HEK293T (cell line): ENCODE data around the gene XPO5.

Experiments
- BHLHE40 ChIP-seq: fragments of 450-650 bp; IDR thresholded peaks from 2 replicates; pipeline ENCODE4 v1.6.1; 2016; ENCODE audit warnings: mild to moderate bottlenecking, moderate library complexity, borderline replicate concordance
- CTBP1 ChIP-seq: fragments of 450-650 bp; IDR thresholded peaks from 2 replicates; pipeline ENCODE4 v1.6.1; 2016; ENCODE audit warnings: borderline replicate concordance
- ELF4 ChIP-seq: fragments of 450-650 bp; IDR thresholded peaks from 2 replicates; pipeline ENCODE4 v1.6.1; 2017; ENCODE audit warnings: antibody characterized with exemption
- FOXM1 ChIP-seq: fragments of 450-650 bp; IDR thresholded peaks from 2 replicates; pipeline ENCODE4 v1.6.1; 2017; ENCODE audit warnings: mild to moderate bottlenecking, borderline replicate concordance
- L3MBTL2 ChIP-seq: fragments of 450-650 bp; conservative IDR thresholded peaks from 2 replicates; pipeline ENCODE4 v1.6.1; 2016; ENCODE audit warnings: mild to moderate bottlenecking
- NFRKB ChIP-seq: fragments of 450-650 bp; IDR thresholded peaks from 2 replicates; pipeline ENCODE4 v1.6.1; 2016; ENCODE audit warnings: mild to moderate bottlenecking, moderate library complexity
- SUZ12 ChIP-seq: fragments of 450-650 bp; IDR thresholded peaks from 2 replicates; pipeline ENCODE4 v1.6.1; 2016; ENCODE audit warnings: mild to moderate bottlenecking
- ZNF384 ChIP-seq: fragments of 450-650 bp; IDR thresholded peaks from 2 replicates; pipeline ENCODE4 v1.6.1; 2016

- TF ChIP-seq CTBP1 = no peak
- no peak for TF ChIP-seq L3MBTL2
- TF ChIP-seq FOXM1 = no peak
- TF ChIP-seq BHLHE40 = no peak
- no peak for TF ChIP-seq ELF4
- no peak for TF ChIP-seq ZNF384
- TF ChIP-seq SUZ12 = no peak
- TF ChIP-seq NFRKB = no peak
Measured at GRCh38 chr6:43614396-43614730, 38.5 kb upstream of the XPO5 start.
